Heart left ventricle (tissue), 13 donors: ENCODE measurements around the gene EVPL.

ENCODE experiments used
- POLR2A ChIP-seq, 2 donors: fragments of 450-650 bp; IDR thresholded peaks; one replicate each; pipeline ENCODE4 v1.6.1; 2017; ENCODE audit warnings: antibody characterized with exemption in 2 of 2, mild to moderate bottlenecking in 2 of 2, moderate library complexity in 2 of 2
- TF ChIP-seq, protein P1 (sequence below), 12 donors: fragments of 200-600 bp; sonication (generic) in 4 of 12; IDR thresholded peaks; one replicate each; pipeline versions ENCODE4 v1.5.0 to v1.8.0; 2018 to 2022; ENCODE audit warnings: antibody characterized with exemption in 12 of 12, mild to moderate bottlenecking in 5 of 12
- donor health status: ischemic (EF 13 %, LVEDD 7.1; RV severe dilation, severe dysfunction).
- donor health status: DM: no; HTN: yes; CAD: no.
- donor health status: DM: no; HTN: no; CAD: no.
- donor health status: ischemic (EF 25% LVEDD 6.9; RV normal size, moderate dysfunction).
- donor health status: ischemic (EF 25% LVEDD 5.7; RV mildly dilated, moderate dysfunction).
- donor health status: ischemic (EF 35%, LVEDD 5.7; RV mildly dilated, moderate dysfunction).
- donor health status: nonischemic (EF 11% LVEDD 7.7; RV severe dilation, severe dysfunction).
- donor health status: DM: yes; HTN: yes; CAD: no.
- donor health status: PGD.
- donor health status: ischemic (EF 29% LVEDD 5.4; RV normal size, mild dysfunction).
- donor health status: nonischemic (EF 23%, LVEDD 6.1; RV moderate dilation, normal function).

DNA sequence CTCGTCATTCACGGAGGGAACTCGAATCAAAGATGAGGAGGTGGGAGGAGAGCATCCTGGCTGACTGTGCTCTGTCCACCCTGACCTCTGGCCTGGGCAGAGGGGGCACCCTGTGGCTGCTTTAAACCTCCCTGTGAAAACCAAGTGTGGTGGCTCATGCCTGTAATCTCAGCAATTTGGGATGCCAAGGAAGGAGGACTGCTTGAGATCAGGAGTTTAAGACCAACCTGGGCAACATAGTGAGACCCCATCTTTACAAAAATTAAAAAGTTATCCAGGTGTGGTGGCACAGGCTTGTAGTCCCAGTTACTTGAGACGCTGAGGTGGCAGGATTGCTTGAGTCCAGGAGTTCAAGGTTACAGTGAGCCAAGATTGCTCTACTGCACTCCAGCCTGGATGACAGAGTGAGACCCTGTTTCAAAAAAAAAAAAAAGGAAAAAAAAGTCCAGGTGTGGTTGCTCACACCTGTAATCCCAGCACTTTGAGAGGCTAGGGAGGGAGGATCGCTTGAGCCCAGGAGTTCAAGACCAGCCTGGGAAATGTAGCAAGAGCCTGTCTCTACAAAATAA is 32.2 kb downstream of the EVPL start:
- TF ChIP-seq, protein P1, sequence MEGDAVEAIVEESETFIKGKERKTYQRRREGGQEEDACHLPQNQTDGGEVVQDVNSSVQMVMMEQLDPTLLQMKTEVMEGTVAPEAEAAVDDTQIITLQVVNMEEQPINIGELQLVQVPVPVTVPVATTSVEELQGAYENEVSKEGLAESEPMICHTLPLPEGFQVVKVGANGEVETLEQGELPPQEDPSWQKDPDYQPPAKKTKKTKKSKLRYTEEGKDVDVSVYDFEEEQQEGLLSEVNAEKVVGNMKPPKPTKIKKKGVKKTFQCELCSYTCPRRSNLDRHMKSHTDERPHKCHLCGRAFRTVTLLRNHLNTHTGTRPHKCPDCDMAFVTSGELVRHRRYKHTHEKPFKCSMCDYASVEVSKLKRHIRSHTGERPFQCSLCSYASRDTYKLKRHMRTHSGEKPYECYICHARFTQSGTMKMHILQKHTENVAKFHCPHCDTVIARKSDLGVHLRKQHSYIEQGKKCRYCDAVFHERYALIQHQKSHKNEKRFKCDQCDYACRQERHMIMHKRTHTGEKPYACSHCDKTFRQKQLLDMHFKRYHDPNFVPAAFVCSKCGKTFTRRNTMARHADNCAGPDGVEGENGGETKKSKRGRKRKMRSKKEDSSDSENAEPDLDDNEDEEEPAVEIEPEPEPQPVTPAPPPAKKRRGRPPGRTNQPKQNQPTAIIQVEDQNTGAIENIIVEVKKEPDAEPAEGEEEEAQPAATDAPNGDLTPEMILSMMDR (IDR thresholded peaks at IDR 0.05): no peak
- TF ChIP-seq POLR2A (IDR thresholded peaks at IDR 0.05): no peak
